Measurements from ENCODE around the gene DCAF8L1. TPM values are rescaled to one million over a fixed set of nuclear protein-coding genes. Genes with fewer than 3 reads are reported as not detected.

The DCAF8L1 gene
- total RNA-seq, 2 experiments from 2014 or later: not detected

DNA sequence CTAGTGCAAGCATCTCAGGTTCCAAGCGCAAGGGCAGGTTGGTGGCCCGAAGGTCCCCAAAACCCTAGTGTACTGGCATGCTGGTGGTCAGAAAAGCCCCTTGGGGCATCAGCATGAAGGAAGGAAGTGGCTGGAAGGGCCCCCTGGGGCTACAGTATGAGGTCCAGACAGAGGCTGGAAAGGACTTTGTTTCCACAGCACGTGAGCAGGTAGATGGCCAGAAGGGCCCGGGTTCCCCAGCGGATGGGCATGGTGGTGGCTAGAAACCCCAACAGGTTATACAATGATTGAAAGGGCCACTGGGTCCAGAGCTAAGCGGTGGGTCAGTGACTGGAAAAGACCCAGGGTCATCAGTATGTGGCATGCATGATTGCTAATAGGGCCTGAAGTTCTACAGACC, 34.7 kb upstream of the DCAF8L1 start:
- Histone ChIP-seq H3K79me2 (ENCODE audit: insufficient read depth, low read depth, low read length) (no peaks in the 10 kb centered on the region), H3K4me1 (ENCODE audit: insufficient read depth, low read length, poor library complexity, severe bottlenecking) (no peaks in the 10 kb centered on the region), H3K4me3 (ENCODE audit: low read depth, low read length, poor library complexity, severe bottlenecking) (no peak overlapping the region), H3K9me3 (ENCODE audit: low read length) (no peaks in the 10 kb centered on the region), H3K9me2 (ENCODE audit: insufficient read depth, low read length) (no peaks in the 10 kb centered on the region), H3K4me2 (ENCODE audit: low read length) (no peak overlapping the region), H3K27ac (ENCODE audit: low read depth, low read length, poor library complexity, severe bottlenecking) (no peak overlapping the region), H3K36me3 (ENCODE audit: insufficient read depth, low read length) (no peaks in the 10 kb centered on the region), H4K20me1 (ENCODE audit: insufficient read depth, low read length) (no peaks in the 10 kb centered on the region; the same call in 1 of the 2 replicates), H2AFZ (ENCODE audit: low read length) (no peak overlapping the region)
- TF ChIP-seq, protein P1, sequence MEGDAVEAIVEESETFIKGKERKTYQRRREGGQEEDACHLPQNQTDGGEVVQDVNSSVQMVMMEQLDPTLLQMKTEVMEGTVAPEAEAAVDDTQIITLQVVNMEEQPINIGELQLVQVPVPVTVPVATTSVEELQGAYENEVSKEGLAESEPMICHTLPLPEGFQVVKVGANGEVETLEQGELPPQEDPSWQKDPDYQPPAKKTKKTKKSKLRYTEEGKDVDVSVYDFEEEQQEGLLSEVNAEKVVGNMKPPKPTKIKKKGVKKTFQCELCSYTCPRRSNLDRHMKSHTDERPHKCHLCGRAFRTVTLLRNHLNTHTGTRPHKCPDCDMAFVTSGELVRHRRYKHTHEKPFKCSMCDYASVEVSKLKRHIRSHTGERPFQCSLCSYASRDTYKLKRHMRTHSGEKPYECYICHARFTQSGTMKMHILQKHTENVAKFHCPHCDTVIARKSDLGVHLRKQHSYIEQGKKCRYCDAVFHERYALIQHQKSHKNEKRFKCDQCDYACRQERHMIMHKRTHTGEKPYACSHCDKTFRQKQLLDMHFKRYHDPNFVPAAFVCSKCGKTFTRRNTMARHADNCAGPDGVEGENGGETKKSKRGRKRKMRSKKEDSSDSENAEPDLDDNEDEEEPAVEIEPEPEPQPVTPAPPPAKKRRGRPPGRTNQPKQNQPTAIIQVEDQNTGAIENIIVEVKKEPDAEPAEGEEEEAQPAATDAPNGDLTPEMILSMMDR (conservative IDR thresholded peaks at IDR 0.05; ENCODE audit: low read length): no peak
- no peak for DNase-seq (ENCODE audit: low spot score)
- POLR2A ChIA-PET: no interaction called here
- intact Hi-C loops (cut with micrococcal nuclease; ENCODE audit: unreplicated experiment): no loop called here
- BruUV-seq (replicated peaks): no TSS peak
- CTCF ChIA-PET (ENCODE audit: unreplicated experiment): no interaction called here

GRCh38 chrX:28010875-28011274, 29.6 kb upstream of the DCAF8L1 start:
- Histone ChIP-seq H4K20me1 (ENCODE audit: insufficient read depth, low read length) (no peaks in the 10 kb centered on the region; the same call in 1 of the 2 replicates), H2AFZ (ENCODE audit: low read length) (no peak overlapping the region), H3K79me2 (ENCODE audit: insufficient read depth, low read depth, low read length) (no peaks in the 10 kb centered on the region), H3K4me1 (ENCODE audit: insufficient read depth, low read length, poor library complexity, severe bottlenecking) (no peaks in the 10 kb centered on the region), H3K27ac (ENCODE audit: low read depth, low read length, poor library complexity, severe bottlenecking) (no peak overlapping the region), H3K36me3 (ENCODE audit: insufficient read depth, low read length) (no peaks in the 10 kb centered on the region), H3K4me2 (ENCODE audit: low read length) (no peak overlapping the region), H3K9me3 (ENCODE audit: low read length) (no peaks in the 10 kb centered on the region), H3K9me2 (ENCODE audit: insufficient read depth, low read length) (no peaks in the 10 kb centered on the region), H3K4me3 (ENCODE audit: low read depth, low read length, poor library complexity, severe bottlenecking) (no peak overlapping the region)
- no peak for TF ChIP-seq EZH2phosphoT487 (IDR thresholded peaks at IDR 0.05; ENCODE audit: borderline replicate concordance, low read depth, low read length)
- intact Hi-C loops (cut with micrococcal nuclease; ENCODE audit: unreplicated experiment): no loop called here
- no TSS peak for BruUV-seq (replicated peaks)
- no peak for DNase-seq (ENCODE audit: low spot score)
- CTCF ChIA-PET (ENCODE audit: unreplicated experiment): no interaction called here
- POLR2A ChIA-PET: no interaction called here

GRCh38 chrX:27998666-27999065, 17.4 kb upstream of the DCAF8L1 start:
- BruUV-seq (replicated peaks): no TSS peak
- no peak overlapping the region for H3K4me2 ChIP-seq (ENCODE audit: low read length)
- intact Hi-C loops (cut with micrococcal nuclease; ENCODE audit: unreplicated experiment): no loop called here
- no peaks in the 10 kb centered on the region for H3K36me3 ChIP-seq (ENCODE audit: insufficient read depth, low read length)
- H3K79me2 ChIP-seq (ENCODE audit: insufficient read depth, low read depth, low read length): no peaks in the 10 kb centered on the region
- H3K9me2 ChIP-seq (ENCODE audit: insufficient read depth, low read length): no peaks in the 10 kb centered on the region
- ChIA-PET POLR2A (interaction anchor here (0.7 kb wide), 1 partner anchor 1475 kb away, joined by 3 read pairs; no protein-coding TSS in a partner anchor), CTCF (ENCODE audit: unreplicated experiment) (no interaction called here)
- no peak overlapping the region for H3K27ac ChIP-seq (ENCODE audit: low read depth, low read length, poor library complexity, severe bottlenecking)
- DNase-seq (ENCODE audit: low spot score): no peak
- H3K4me3 ChIP-seq (ENCODE audit: low read depth, low read length, poor library complexity, severe bottlenecking): no peak overlapping the region
- H2AFZ ChIP-seq (ENCODE audit: low read length): no peak overlapping the region
- no peak for TF ChIP-seq EZH2phosphoT487 (IDR thresholded peaks at IDR 0.05; ENCODE audit: borderline replicate concordance, low read depth, low read length)
- TF ChIP-seq, protein P1 (conservative IDR thresholded peaks at IDR 0.05; ENCODE audit: low read length): no peak
- H3K9me3 ChIP-seq (ENCODE audit: low read length): no peaks in the 10 kb centered on the region
- H3K4me1 ChIP-seq (ENCODE audit: insufficient read depth, low read length, poor library complexity, severe bottlenecking): no peaks in the 10 kb centered on the region
- no peaks in the 10 kb centered on the region for H4K20me1 ChIP-seq (ENCODE audit: insufficient read depth, low read length)

Measured in OCI-LY7 (cell line).